ENCODE results near the gene KCNQ1.

- TF ChIP-seq, protein P1, sequence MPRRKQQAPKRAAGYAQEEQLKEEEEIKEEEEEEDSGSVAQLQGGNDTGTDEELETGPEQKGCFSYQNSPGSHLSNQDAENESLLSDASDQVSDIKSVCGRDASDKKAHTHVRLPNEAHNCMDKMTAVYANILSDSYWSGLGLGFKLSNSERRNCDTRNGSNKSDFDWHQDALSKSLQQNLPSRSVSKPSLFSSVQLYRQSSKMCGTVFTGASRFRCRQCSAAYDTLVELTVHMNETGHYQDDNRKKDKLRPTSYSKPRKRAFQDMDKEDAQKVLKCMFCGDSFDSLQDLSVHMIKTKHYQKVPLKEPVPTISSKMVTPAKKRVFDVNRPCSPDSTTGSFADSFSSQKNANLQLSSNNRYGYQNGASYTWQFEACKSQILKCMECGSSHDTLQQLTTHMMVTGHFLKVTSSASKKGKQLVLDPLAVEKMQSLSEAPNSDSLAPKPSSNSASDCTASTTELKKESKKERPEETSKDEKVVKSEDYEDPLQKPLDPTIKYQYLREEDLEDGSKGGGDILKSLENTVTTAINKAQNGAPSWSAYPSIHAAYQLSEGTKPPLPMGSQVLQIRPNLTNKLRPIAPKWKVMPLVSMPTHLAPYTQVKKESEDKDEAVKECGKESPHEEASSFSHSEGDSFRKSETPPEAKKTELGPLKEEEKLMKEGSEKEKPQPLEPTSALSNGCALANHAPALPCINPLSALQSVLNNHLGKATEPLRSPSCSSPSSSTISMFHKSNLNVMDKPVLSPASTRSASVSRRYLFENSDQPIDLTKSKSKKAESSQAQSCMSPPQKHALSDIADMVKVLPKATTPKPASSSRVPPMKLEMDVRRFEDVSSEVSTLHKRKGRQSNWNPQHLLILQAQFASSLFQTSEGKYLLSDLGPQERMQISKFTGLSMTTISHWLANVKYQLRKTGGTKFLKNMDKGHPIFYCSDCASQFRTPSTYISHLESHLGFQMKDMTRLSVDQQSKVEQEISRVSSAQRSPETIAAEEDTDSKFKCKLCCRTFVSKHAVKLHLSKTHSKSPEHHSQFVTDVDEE (CRISPR knock-in tag; IDR thresholded peaks at IDR 0.05), result no peak
- TF ChIP-seq ZFP30 (CRISPR knock-in tag; IDR thresholded peaks at IDR 0.05) (no peak), PATZ1 (CRISPR knock-in tag; IDR thresholded peaks at IDR 0.05; ENCODE audit: borderline replicate concordance) (no peak), ARNTL (CRISPR knock-in tag; IDR thresholded peaks at IDR 0.05; ENCODE audit: borderline replicate concordance, low read depth) (no peak), CSDC2 (CRISPR knock-in tag; IDR thresholded peaks at IDR 0.05) (no peak), PPARA (CRISPR knock-in tag; IDR thresholded peaks at IDR 0.05; ENCODE audit: borderline replicate concordance) (no peak), OSR1 (CRISPR knock-in tag; IDR thresholded peaks at IDR 0.05) (no peak), ZC3H10 (CRISPR knock-in tag; IDR thresholded peaks at IDR 0.05) (no peak), TOX (CRISPR knock-in tag; IDR thresholded peaks at IDR 0.05; ENCODE audit: borderline replicate concordance) (no peak)
- TF ChIP-seq, protein P2, sequence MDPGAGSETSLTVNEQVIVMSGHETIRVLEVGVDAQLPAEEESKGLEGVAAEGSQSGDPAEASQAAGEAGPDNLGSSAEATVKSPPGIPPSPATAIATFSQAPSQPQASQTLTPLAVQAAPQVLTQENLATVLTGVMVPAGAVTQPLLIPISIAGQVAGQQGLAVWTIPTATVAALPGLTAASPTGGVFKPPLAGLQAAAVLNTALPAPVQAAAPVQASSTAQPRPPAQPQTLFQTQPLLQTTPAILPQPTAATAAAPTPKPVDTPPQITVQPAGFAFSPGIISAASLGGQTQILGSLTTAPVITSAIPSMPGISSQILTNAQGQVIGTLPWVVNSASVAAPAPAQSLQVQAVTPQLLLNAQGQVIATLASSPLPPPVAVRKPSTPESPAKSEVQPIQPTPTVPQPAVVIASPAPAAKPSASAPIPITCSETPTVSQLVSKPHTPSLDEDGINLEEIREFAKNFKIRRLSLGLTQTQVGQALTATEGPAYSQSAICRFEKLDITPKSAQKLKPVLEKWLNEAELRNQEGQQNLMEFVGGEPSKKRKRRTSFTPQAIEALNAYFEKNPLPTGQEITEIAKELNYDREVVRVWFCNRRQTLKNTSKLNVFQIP (CRISPR knock-in tag; IDR thresholded peaks at IDR 0.05; ENCODE audit: borderline replicate concordance, low read depth), result no peak
These were observed 168.2 kb downstream of the KCNQ1 start for GRCh38 chr11:2612884-2613571.

Measured in SK-N-SH treated with all-trans-retinoic acid at 6 μM for 48 hours (cell line).